ENCODE results near the gene ZNF587B.
A peak's percentile ranks its signal among the peaks of the same experiment; 100 is the strongest.
"Not testable (repeated sequence)": the region's sequence is repeated elsewhere in the genome, so short reads cannot be mapped to it uniquely, and the experiment has no call there.

The ZNF587B gene

GRCh38 chr19:57813919-57814504, 16.1 kb upstream of the ZNF587B start:
- peak overlapping the region; percentile 80 for H3K4me3 ChIP-seq (ENCODE audit: low read length)
- no peak for TF ChIP-seq ZNF274 (IDR thresholded peaks at IDR 0.05; ENCODE audit: low read depth, low read length)

- H3K4me3 ChIP-seq (ENCODE audit: low read length) = peak within 1 kb of the TSS; percentile 80
- no peak for TF ChIP-seq ZNF274 (IDR thresholded peaks at IDR 0.05; ENCODE audit: low read depth, low read length)
Observed at GRCh38 chr19:57814505-57815246, 15.4 kb upstream of the ZNF587B start, which contains the start of gene ZNF552. TSS of gene ZNF552 (minus strand) at chr19:57814913. CDS start at chr19:57814743, 170 bp downstream.

- TF ChIP-seq ZNF274 (IDR thresholded peaks at IDR 0.05; ENCODE audit: low read depth, low read length) = no peak
Observed at GRCh38 chr19:57815247-57816075, 14.6 kb upstream of the ZNF587B start.

GRCh38 chr19:57816652-57817051, 13.4 kb upstream of the ZNF587B start:
- no peak for TF ChIP-seq ZNF274 (IDR thresholded peaks at IDR 0.05; ENCODE audit: low read depth, low read length)
- no peak overlapping the region for H3K4me3 ChIP-seq (ENCODE audit: low read length)

More at GRCh38 chr19:57815247-57816075, 14.6 kb upstream of the ZNF587B start:
- no peak overlapping the region; the same call in 1 of the 2 replicates for H3K4me3 ChIP-seq (ENCODE audit: low read length)

GRCh38 chr19:57817976-57818375, 12.1 kb upstream of the ZNF587B start:
- H3K4me3 ChIP-seq (ENCODE audit: low read length) = no peak overlapping the region
- TF ChIP-seq ZNF274 (IDR thresholded peaks at IDR 0.05; ENCODE audit: low read depth, low read length) = no peak

GRCh38 chr19:57818378-57818777, 11.7 kb upstream of the ZNF587B start:
- no peak for TF ChIP-seq ZNF274 (IDR thresholded peaks at IDR 0.05; ENCODE audit: low read depth, low read length)
- no peak overlapping the region for H3K4me3 ChIP-seq (ENCODE audit: low read length)

- H3K4me3 ChIP-seq (ENCODE audit: low read length) = peak overlapping the region; percentile 96
- TF ChIP-seq ZNF274 (IDR thresholded peaks at IDR 0.05; ENCODE audit: low read depth, low read length) = no peak
Observed at GRCh38 chr19:57819475-57820148, 10.5 kb upstream of the ZNF587B start.

GRCh38 chr19:57820599-57820998, 9.5 kb upstream of the ZNF587B start:
- TF ChIP-seq ZNF274 (IDR thresholded peaks at IDR 0.05; ENCODE audit: low read depth, low read length) = no peak
- H3K4me3 ChIP-seq (ENCODE audit: low read length) = peak overlapping the region; percentile 96

GRCh38 chr19:57821095-57821494, 9.0 kb upstream of the ZNF587B start:
- peak overlapping the region; percentile 96; the same call in 1 of the 2 replicates for H3K4me3 ChIP-seq (ENCODE audit: low read length)

GRCh38 chr19:57821501-57821900, 8.6 kb upstream of the ZNF587B start:
- not testable (repeated sequence) for H3K4me3 ChIP-seq (ENCODE audit: low read length)

GRCh38 chr19:57823155-57823554, 6.9 kb upstream of the ZNF587B start:
- H3K4me3 ChIP-seq (ENCODE audit: low read length) = not testable (repeated sequence)

- not testable (repeated sequence) for H3K4me3 ChIP-seq (ENCODE audit: low read length)
Observed at GRCh38 chr19:57823608-57824007, 6.5 kb upstream of the ZNF587B start.

- no peak overlapping the region for H3K4me3 ChIP-seq (ENCODE audit: low read length)
- no peak for TF ChIP-seq ZNF274 (IDR thresholded peaks at IDR 0.05; ENCODE audit: low read depth, low read length)
Observed at GRCh38 chr19:57825511-57825910, 4.6 kb upstream of the ZNF587B start.

- TF ChIP-seq ZNF274 (IDR thresholded peaks at IDR 0.05; ENCODE audit: low read depth, low read length) = no peak
Observed at GRCh38 chr19:57829316-57829715, 783 bp upstream of the ZNF587B start.

GRCh38 chr19:57836991-57837390, 6.9 kb downstream of the ZNF587B start:
- not testable (repeated sequence) for H3K4me3 ChIP-seq (ENCODE audit: low read length)

More at GRCh38 chr19:57829316-57829715, 783 bp upstream of the ZNF587B start:
- H3K4me3 ChIP-seq (ENCODE audit: low read length) = no peak overlapping the region

GRCh38 chr19:57838622-57839191, 8.6 kb downstream of the ZNF587B start:
- H3K4me3 ChIP-seq (ENCODE audit: low read length) = not testable (repeated sequence)
